HG03066 (cell line): ENCODE measurements around the gene PDE4D.
"Not testable (repeated sequence)": the region's sequence is repeated elsewhere in the genome, so short reads cannot be mapped to it uniquely, and the experiment has no call there.

Source experiments
- ATAC-seq: cut with Tn5 transposase; IDR thresholded peaks from one replicate; pipeline ENCODE4 v1.9.1; 2021; ENCODE audit warnings: low read depth; ENCODE audit not compliant: unreplicated experiment

The PDE4D gene

DNA sequence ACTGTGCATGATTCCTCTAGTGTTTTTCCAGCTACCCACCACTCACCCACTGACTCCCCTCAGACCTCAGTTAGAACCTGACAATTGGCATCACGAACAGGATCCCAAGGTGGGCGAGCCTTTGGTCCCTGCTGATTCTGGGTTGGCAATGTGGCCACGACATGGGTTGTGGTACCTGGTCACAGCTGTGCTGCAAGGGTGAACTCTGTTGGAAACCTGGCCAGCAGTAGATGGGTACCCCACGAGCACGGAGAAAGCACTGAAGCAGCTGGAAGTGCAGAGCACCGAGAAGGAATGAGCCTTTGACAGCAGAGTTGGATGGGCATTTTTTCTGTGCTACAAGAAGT, 180.1 kb downstream of the PDE4D start:
- no peak for ATAC-seq

DNA sequence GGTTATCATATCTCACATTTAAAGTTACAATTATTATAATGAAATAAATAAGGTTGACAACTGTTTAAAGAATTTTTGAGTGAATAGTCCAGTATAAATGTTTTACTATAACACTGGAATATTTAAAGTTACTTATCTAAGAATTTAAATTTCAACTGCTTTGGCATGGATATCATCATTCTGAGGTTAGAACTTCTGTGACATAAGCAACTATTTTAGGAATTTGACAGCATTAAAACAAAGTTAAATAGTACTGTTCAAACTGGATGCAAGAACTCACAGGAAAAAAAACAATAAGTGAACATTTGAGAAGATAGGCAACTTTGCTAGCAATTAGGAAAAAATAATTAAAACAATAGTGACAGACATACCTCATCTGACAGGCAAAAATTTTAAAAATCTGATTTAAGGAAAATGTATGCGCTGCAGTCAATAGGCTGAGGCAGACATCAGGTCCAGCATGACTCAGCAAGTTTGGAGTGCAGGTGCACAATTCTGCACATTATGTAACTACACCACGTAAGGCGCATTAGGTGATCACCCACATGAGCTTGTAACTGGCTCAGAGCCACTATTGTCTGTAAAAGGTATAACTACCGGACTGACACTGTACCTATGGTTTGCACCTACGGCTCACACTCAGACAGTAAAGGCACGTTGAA, 180.6 kb downstream of the PDE4D start:
- no peak for ATAC-seq

DNA sequence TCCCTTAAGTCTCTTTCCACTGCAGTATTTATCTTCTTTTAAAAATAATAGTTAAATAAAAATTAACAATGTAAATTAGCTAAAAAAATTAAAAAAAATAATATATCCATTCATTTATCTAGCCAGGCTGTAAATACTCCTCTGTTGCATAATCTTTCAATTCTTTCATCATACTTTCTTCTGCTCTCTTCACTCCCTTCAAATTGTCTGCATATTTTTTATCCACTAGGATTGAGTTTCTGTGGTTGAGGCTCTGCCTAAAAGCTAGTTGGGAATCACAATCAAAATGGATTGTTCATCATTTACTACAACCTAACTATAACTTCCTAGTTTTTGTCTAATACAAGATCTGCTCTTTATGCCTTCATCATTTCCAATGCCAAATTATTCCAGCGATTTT, 182.2 kb downstream of the PDE4D start:
- no peak for ATAC-seq

DNA sequence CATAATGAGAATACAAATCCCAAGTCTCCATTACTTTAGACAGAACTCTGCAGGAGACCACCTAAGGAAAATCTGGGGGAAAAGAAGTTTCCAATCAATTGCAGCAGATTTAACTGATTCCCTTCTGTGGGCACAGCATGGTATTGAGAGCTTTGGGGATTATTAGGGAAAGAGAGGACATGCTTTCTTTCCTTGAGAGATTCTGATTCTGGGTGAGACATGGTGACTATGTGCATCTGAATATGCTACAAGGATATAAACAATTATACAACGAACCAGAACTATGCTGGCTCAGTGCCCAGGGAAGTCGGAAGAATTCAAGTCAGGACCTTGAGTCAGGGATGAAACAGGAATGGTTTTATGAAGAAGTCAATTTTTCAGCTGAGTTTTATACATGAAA, 183.7 kb downstream of the PDE4D start:
- no peak for ATAC-seq

DNA sequence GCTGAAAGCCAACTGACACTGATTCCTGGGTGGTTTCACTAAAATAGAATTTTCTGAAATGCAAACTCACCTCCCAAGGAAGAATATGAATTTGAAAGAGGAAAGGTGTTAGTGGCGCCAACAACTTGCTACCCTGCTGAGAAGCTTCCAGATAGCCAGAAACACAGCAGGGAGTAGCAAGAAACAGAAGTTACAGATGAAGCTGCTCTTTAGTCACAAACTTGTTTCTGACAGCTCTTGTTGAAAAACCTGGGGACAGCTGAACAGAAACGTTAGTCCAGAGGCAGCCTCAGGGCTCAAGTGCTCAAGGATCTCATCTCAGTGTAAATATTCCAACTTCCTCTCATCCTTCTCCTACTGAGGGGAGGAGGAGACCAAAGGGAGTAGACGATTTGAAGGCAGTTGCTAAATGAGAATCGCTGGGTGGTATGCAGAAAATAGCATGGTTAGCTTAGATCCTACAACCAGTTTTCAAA, 184.1 kb downstream of the PDE4D start:
- ATAC-seq: no peak

DNA sequence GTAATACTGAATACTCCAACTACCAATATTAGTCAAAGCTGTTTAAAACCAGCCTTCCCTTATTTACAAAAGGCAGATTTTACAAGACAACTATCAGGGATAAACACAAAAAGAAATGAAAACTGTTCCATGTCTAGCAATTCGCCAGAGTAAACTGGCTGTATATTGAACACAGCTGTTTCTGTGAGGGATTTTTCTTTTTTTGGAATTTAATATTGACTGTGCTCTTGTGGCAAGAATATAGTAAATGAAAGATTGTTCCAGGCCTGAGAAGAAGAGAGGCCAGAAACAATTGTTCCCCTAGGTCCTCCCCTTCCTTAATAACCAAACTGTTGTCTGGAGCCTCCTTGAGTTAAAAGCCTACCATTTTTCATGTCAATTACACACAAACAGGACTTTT, 188.6 kb downstream of the PDE4D start:
- ATAC-seq: no peak

DNA sequence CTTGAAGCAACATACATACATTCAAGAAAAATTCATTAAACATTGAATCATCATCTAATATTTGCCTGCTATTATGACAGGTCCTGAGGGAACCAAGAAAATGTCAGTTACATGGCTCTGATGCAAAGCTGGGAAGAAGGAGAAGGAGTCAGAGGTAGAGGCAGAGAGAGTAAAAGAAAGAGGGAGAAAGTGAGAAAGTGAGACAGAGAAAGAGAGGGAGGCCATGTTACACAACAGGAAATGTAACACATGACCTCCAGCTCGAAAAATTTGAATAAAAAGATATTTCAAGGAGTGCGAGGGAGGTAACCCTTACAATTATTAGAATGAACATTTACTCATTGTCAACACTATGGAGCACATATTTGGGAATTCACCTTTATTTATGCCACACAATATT, 189.7 kb downstream of the PDE4D start:
- ATAC-seq: no peak

DNA sequence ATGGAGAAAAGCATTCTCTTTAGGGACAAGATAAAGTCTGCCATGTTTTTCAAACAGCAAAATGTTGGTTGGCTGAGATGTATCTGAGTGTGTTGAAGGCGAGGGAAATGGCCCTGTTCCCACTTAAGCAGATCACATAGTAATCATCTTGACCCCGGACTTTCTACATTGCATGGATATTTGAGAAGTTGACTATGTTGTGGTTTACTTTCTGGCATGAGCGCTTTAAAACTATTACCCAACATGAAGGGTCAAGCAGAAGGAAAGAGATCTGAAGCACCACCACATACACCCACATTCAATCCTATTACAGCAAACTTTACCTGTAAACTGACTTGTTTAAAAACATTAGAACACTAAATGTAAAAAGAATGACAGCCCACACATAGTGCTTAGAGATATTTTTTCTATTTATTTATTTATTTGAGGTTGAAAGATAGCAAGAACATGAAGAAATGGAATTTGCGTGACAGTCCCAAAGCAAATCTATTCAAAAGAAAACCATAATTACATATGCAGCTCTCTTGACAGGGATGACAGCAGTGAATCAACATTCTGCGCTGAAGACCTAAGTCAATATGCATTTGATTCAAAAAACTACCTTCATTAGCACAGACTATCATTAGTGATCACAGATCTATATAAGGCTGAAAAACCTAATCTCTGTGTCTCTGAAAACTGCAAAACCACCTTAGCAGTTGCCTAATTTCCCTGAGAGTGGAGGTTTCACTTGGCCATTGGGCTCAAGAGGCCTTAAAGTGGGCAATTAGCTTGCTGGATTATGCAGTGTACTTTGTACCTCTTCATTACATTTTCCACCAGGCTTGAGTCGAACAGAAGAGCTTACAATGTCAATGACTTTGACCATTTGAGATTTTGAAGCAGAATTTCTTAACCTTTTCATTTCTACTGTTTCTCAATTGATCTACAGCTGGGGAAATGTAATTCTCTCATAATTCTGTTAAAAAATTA, 195.0 kb downstream of the PDE4D start:
- ATAC-seq: no peak

DNA sequence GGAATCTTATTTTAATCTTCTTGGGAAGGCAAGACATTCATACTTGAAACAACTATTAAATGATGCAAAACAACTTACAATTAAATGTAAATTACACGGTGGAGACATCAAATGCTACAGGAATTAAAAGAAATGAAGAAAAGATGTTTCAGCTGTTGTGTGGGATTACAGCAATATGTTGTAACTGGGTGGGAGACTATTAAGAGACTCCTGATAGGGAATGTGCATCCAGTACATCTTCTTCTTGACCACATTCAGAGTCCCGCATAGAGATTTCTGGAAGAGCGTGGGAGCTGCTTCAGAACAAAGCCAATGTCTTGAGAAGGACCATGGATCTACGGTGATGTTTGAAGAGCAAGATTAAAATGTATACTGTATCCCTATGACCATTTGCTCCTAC, 199.1 kb downstream of the PDE4D start:
- no peak for ATAC-seq

DNA sequence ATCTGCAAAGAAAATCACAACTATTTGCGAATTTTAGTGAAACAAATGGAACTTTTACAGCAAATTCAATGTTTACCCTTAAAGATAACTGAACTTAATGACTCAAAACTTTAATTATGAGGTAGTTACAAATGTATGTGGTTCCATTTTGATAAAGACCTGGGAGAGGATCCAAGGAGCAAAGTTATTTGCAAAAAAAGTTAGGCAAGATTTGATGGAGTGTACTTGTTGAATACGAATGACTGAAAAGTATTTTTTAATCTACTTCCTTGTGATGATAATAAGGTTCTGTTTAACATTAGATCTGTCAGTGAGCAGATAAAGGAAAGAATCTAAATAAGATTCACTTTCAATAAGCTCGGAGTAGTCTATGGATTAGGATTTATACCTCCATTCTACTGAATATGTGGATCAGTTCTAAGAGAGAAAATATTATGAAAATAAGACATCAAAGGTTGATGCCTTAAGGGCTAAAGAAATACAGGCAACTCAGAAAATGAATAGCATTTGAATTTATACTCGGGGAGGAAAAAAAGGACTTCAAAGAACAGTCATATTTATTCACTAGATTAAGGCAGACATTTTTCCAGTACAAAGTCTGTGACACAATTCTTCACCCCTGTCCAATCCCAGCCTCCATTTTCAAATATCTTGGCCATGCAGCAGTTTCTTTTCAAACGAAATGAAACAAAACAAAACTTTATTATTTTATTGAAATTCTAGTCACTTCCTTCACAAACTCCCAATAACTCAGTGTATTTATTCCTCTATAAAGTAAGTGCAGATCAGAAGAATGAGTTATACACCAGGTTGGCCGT, 199.8 kb downstream of the PDE4D start:
- no peak for ATAC-seq

DNA sequence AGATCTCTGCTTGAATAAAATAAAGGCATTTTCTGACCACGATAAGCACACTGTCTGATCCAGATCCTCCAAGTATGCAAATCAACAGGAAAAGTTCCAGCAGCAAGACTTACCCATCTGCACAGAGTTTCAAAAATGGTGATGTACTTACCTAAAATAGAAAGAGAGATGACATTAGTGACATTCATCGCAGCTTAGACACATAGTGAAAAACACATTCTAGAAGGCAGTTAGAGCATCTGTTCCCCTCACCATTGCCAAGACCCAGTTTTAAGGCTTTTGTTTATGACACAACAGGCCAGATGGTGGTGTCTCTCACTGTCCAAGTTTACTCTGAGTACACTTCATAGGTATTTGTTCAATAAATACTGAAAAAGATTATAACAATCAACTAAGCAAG, 207.7 kb downstream of the PDE4D start:
- peak; percentile 68 for ATAC-seq

DNA sequence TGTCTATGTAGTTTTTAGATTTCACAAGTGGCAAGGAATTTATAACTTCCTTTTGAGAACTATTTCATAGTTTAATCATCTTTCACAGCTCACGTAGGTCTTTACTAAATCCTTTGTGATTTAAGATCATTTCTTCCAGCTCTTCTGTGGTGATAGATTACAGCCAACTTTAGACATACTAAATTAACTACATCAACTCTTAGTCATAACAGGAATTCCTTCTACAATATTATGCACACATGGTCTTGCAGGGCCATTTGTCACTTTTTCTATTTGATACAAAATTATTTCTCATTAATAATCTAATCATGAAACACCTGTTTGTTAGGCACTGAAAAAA, 208.4 kb downstream of the PDE4D start:
- no peak for ATAC-seq

DNA sequence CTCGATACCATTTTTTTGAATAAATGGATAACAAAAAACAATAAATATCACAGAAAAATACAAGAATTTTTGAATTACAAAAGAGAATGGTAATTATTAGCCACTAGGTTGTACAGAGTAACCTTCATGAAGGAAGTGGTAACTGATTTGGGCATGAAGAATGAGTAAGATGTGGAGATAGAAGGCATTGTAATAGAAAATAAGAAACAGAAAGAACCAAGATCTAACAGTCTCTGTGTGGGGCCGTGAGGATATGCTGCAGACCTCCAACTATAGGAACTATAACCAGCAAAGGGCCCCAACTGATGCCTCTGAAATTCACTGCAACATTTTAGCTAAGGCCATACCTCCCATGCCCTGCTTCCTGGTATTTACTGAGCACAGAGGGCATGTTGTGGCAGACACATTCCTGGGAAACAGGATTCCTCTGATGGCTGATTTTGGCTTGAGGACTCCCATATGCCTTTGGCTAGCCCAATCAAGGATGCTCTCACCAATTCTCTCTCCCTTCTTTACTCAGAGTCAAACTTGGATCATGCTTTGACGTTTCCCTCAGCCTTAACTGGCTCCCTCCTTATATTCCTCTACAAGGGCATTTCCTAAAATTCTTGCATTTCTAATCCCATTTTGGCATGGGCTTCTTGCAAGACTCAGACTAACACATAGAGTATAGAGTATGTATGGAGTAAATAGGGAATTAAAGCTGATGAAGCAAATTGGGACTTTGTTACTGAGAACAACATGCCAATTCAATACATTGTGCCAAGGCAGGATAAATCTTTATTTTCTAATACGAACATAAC, 208.9 kb downstream of the PDE4D start:
- ATAC-seq: no peak

DNA sequence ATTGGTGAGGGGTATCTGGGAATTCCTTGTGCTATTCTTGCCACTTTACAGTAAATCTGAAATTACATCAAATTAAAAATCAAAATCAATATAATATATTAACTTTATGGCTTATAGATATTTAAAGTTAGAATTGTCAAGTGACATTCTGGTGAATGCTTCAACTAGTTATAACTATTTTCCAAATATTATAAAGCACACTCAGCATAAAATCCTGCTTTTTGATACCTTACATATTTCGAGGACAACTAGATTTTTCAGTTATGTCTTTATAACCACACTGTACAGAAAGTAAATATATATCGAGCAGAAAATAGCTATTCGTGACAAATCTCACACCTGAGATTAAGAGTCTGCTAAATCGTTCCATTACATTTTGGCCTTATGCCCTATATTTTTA, 210.2 kb downstream of the PDE4D start:
- ATAC-seq: no peak

DNA sequence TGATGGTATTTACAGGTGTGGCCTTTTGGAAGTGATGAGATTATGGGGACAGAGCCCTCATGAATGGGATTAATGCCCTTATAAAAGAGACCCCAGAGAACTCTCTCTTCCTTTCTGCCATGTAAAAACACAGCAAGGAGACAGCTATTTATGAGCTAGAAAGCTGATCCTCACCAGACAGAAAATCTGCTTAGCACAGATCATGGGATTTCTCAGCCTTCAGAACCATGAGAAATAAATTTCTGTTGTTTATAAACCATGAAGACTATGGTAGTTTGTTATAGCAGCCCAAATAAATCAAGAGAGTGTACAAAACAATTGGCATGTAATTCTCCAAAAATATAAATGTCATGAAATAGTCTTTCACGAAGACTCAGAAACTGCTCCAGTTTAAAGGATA, 211.0 kb downstream of the PDE4D start:
- ATAC-seq: no peak

DNA sequence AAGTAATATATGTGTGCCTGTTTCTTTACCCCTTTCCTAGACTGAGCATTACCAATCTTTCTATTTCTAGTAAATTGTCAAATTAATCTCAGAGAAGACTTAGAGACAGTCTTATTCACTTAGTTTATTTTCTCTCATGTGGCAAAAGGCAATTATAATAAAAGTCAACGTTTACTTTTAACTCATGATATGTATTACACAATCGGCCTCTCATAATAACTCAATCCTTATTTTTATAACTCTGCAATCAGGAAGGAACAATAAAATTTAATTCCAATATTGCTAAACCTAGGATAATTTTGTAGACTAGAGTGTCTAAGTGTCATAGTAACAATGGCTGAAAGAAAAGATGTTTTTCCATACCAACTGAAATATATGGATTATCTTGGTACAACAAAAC, 214.6 kb downstream of the PDE4D start:
- no peak for ATAC-seq

DNA sequence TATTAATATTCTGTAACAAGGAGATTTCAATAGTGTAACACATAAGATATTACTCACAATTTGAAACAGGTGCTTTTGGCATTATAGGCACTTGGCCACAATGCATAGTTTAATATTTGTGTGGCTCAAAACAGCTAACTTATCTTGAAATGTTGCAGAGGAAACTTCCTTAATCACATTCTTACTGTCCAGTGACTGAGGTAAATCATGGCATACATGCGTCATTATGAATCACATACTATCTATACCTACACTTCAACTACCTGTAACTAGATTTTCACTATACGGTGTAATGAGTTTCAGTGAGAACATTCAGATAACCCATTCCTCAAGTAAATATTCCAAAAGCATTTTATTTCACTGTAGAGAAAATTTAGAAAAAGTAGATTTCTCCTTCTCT, 218.8 kb downstream of the PDE4D start:
- ATAC-seq: no peak

DNA sequence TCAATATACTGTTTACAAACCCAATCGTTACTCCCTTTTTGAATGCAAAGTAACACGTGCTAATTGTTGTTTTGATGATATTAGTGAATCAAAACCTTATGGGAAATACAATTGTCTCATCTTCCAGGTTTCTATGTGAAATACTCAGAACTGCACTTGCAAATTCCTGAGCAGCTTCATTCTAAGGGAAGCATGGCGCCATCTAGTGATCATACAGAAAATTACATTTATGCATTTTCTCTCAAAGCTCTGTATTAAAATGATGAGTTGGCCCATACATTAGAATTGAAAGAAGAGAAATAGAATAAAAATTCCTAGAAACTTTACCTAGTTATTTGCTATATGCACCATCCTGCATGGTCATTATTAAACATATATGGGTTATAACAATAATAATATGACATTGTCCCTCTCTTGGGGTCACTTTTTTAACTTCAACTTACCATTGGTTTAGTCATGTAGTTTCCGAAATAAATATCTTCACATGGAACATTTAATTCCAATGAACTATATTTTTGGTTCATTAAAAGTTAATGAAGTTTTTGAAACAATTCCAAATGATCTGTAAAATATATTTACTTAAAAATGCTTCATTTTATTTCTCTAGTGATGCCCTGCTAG, 220.0 kb downstream of the PDE4D start:
- no peak for ATAC-seq

DNA sequence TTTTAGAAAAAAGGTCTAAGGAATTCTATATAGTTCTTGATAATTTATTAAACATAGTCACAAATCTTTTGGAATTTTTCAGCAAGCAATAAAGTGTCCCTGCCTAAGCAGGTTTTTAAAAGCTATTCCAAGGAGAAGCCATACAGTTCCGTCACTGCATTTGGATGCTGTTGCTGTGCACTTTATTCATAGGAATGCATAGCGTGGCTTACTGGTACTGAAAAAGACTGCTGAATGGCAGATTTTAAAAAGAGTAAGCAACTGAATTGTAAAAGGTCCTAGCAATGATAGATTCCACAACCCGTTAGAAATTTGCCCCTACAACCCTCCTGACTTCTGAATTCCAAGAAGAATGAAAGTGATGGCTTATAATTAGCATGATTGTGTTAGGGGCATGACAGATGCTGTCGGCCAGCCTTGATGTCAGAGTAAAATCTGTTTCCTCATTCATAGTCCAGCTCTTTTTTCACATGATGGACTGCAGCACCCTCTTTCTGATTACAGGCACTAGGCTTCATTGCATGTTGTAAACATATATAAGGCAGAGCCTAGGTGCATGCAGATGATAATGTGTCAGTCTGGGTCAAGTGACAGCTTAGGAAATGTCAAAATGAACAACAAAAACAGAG, 227.0 kb downstream of the PDE4D start:
- no peak for ATAC-seq

DNA sequence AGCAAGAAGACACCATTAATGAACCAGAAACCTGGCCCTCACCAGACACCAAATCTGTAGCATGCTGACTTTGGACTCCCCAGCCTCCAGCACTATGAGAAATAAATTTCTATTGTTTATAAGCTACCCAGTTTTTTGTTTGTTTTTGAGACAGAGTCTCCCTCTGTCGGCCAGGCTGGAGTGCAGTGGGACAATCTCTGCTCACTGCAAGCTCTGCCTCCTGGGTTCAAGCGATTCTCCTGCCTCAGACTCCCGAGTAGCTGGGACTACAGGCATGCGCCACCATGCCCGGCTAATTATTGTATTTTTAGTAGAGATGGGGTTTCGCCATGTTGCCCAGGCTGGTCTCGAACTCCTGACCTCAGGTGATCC, 227.7 kb downstream of the PDE4D start:
- ATAC-seq: not testable (repeated sequence)
